OCI-LY3 (cell line): ENCODE results near the gene GRK3.

Experiments
- H2AFZ ChIP-seq: fragments of 200-600, 300-600 bp; shearing (Covaris generic); 2 replicates; pipeline ENCODE4 v1.6.0; 2014; ENCODE audit warnings: antibody characterized with exemption, low read depth, low read length
- H3K27ac ChIP-seq: fragments of 200-600, 300-600 bp; sonication (generic); 2 replicates; pipeline ENCODE4 v1.5.1; 2014; ENCODE audit warnings: mild to moderate bottlenecking, low read length, moderate library complexity, mixed read lengths
- H3K27me3 ChIP-seq: fragments of 200-600, 300-600 bp; sonication (generic); 2 replicates; pipeline ENCODE4 v1.6.1; 2014; ENCODE audit warnings: low read depth, low read length, mixed read lengths
- H3K36me3 ChIP-seq: fragments of 200-600, 300-600 bp; sonication (generic); replicated peaks from 2 replicates; pipeline ENCODE3; 2014; ENCODE audit warnings: low read depth, low read length, mixed read lengths
- H3K4me1 ChIP-seq: fragments of 300-600, 200-600 bp; sonication (generic); 2 replicates; pipeline ENCODE4 v1.6.1; 2014; ENCODE audit warnings: low read length, mixed read lengths
- H3K4me2 ChIP-seq: fragments of 200-600, 300-600 bp; sonication (generic); 2 replicates; pipeline ENCODE4 v1.6.1; 2014; ENCODE audit warnings: low read length, mixed read lengths
- H3K4me3 ChIP-seq: fragments of 300-600, 200-600 bp; sonication (generic); 2 replicates; pipeline ENCODE4 v1.5.1; 2014; ENCODE audit warnings: antibody characterized with exemption, mild to moderate bottlenecking, low read length, moderate library complexity
- H3K79me2 ChIP-seq: fragments of 300-600, 200-600 bp; shearing (Covaris generic); 2 replicates; pipeline ENCODE4 v1.6.1; 2014; ENCODE audit warnings: mild to moderate bottlenecking, low read length, mixed read lengths
- H3K9ac ChIP-seq: fragments of 300-600, 200-600 bp; shearing (Covaris generic); 2 replicates; pipeline ENCODE4 v1.6.0; 2014; ENCODE audit warnings: mild to moderate bottlenecking, low read length, moderate library complexity
- H3K9me3 ChIP-seq: fragments of 200-600, 300-600 bp; shearing (Covaris generic); 2 replicates; pipeline ENCODE4 v1.6.1; 2014; ENCODE audit warnings: low read length, mixed read lengths; ENCODE audit not compliant: insufficient read depth
- H4K20me1 ChIP-seq: fragments of 200-600, 300-600 bp; sonication (generic); 2 replicates; pipeline ENCODE4 v1.6.1; 2016; ENCODE audit warnings: low read length, mixed read lengths; ENCODE audit not compliant: insufficient read depth
- CTCF ChIP-seq: fragments of 200-600, 300-600 bp; sonication (generic); IDR thresholded peaks from 2 replicates; pipeline ENCODE4 v1.5.1; 2014; ENCODE audit warnings: antibody characterized with exemption, low read length, low read depth
- EZH2phosphoT487 ChIP-seq: fragments of 200-600 bp; shearing (Covaris generic); IDR thresholded peaks from 2 replicates; pipeline ENCODE4 v1.6.1; 2018; ENCODE audit warnings: antibody characterized with exemption, mixed run types, low read depth

GRK3 gene

GRCh38 chr22:25630447-25630846 is 66.0 kb downstream of the GRK3 start:
- Histone ChIP-seq H3K9ac (no peak overlapping the region), H3K9me3 (no peaks in the 10 kb centered on the region), H3K27me3 (no peaks in the 10 kb centered on the region), H3K36me3 (peaks cover 5% of the 10 kb centered on the region), H3K27ac (no peak overlapping the region), H3K4me3 (no peak overlapping the region), H2AFZ (no peak overlapping the region), H3K4me1 (peaks cover 18% of the 10 kb centered on the region), H3K4me2 (no peak overlapping the region), H4K20me1 (peaks cover 86% of the 10 kb centered on the region), H3K79me2 (peaks cover 97% of the 10 kb centered on the region)
- TF ChIP-seq CTCF (no peak), EZH2phosphoT487 (no peak)

GRCh38 chr22:25636323-25636722 is 71.8 kb downstream of the GRK3 start:
- no peak overlapping the region for H3K4me2 ChIP-seq
- H3K36me3 ChIP-seq, result peaks cover 33% of the 10 kb centered on the region
- H3K4me3 ChIP-seq, result no peak overlapping the region
- peaks cover 11% of the 10 kb centered on the region; the same call in 1 of the 2 replicates for H3K9me3 ChIP-seq
- TF ChIP-seq CTCF, result no peak
- H3K27ac ChIP-seq, result no peak overlapping the region
- peaks cover 72% of the 10 kb centered on the region for H4K20me1 ChIP-seq
- H3K79me2 ChIP-seq, result peaks cover 96% of the 10 kb centered on the region
- no peak overlapping the region for H3K9ac ChIP-seq
- H3K4me1 ChIP-seq, result peaks cover 1% of the 10 kb centered on the region; the same call in 1 of the 2 replicates
- H2AFZ ChIP-seq, result no peak overlapping the region
- H3K27me3 ChIP-seq, result no peaks in the 10 kb centered on the region

GRCh38 chr22:25637032-25637431 is 72.6 kb downstream of the GRK3 start:
- peaks cover 36% of the 10 kb centered on the region for H3K36me3 ChIP-seq
- peaks cover 69% of the 10 kb centered on the region for H4K20me1 ChIP-seq
- TF ChIP-seq CTCF (no peak), EZH2phosphoT487 (no peak)
- H3K4me1 ChIP-seq, result peaks cover 5% of the 10 kb centered on the region; the same call in 1 of the 2 replicates
- no peak overlapping the region for H3K9ac ChIP-seq
- no peak overlapping the region for H2AFZ ChIP-seq
- H3K79me2 ChIP-seq, result peaks cover 96% of the 10 kb centered on the region
- H3K9me3 ChIP-seq, result peaks cover 11% of the 10 kb centered on the region; the same call in 1 of the 2 replicates
- H3K4me3 ChIP-seq, result no peak overlapping the region
- H3K4me2 ChIP-seq, result no peak overlapping the region
- H3K27me3 ChIP-seq, result no peaks in the 10 kb centered on the region
- no peak overlapping the region for H3K27ac ChIP-seq

GRCh38 chr22:25637672-25638071 is 73.2 kb downstream of the GRK3 start:
- Histone ChIP-seq H3K4me3 (no peak overlapping the region), H4K20me1 (peaks cover 66% of the 10 kb centered on the region), H3K4me1 (peaks cover 10% of the 10 kb centered on the region), H3K4me2 (no peak overlapping the region), H3K9ac (no peak overlapping the region), H3K79me2 (peaks cover 93% of the 10 kb centered on the region), H3K27me3 (no peaks in the 10 kb centered on the region), H2AFZ (no peak overlapping the region), H3K27ac (no peak overlapping the region), H3K9me3 (peaks cover 11% of the 10 kb centered on the region; the same call in 1 of the 2 replicates), H3K36me3 (peaks cover 36% of the 10 kb centered on the region)
- TF ChIP-seq CTCF (no peak), EZH2phosphoT487 (no peak)
